Prostate gland (tissue), 2 donors: Measurements from ENCODE around the gene AGBL5. TPM values are rescaled to one million over a fixed set of nuclear protein-coding genes. Genes with fewer than 3 reads are reported as not detected.
"Not testable (repeated sequence)": the region's sequence is repeated elsewhere in the genome, so short reads cannot be mapped to it uniquely, and the experiment has no call there.

Experiments
- DNase-seq: peaks from one replicate; pipeline ENCODE4 v3.0.0-alpha.2; 2019; ENCODE audit warnings: low spot score
- H3K27ac ChIP-seq, 2 donors: fragments of 200-600 bp; sonication (generic); 2 replicates each; pipeline ENCODE4 v1.5.1; 2017 to 2019
- H3K27me3 ChIP-seq: fragments of 200-600 bp; sonication (generic); replicated peaks from 2 replicates; pipeline ENCODE4 v1.5.1; 2019; ENCODE audit not compliant: insufficient read depth
- H3K36me3 ChIP-seq, 2 donors: fragments of 200-600 bp; sonication (generic); 1 replicate in 1 of 2; 2 replicates in 1 of 2; pipeline versions ENCODE4 v1.5.1 to v1.8.1; 2017 to 2019
- H3K4me1 ChIP-seq: fragments of 200-600 bp; sonication (generic); replicated peaks from 2 replicates; pipeline ENCODE4 v1.5.1; 2019
- H3K4me3 ChIP-seq, 2 donors: fragments of 200-600 bp; sonication (generic); 2 replicates each; pipeline ENCODE4 v1.5.1; 2017 to 2019
- H3K9me3 ChIP-seq: fragments of 200-600 bp; sonication (generic); 2 replicates; pipeline ENCODE4 v1.5.1; 2017
- POLR2A ChIP-seq: fragments of 450-650 bp; IDR thresholded peaks from one replicate; pipeline ENCODE4 v1.6.1; 2016; ENCODE audit warnings: antibody characterized with exemption, mild to moderate bottlenecking
- POLR2AphosphoS5 ChIP-seq: sonication (generic); formaldehyde crosslinking; IDR thresholded peaks from one replicate; pipeline ENCODE4 v1.6.1; 2017; ENCODE audit warnings: antibody characterized with exemption
- WGBS: methylation state at CpG from one replicate; pipeline ENCODE4 v1.1.5; 2018; 5-methylcytosine and 5-hydroxymethylcytosine counted together
- intact Hi-C: fragments of 100-400 bp; cut with DNase I; formaldehyde crosslinking; loops from one replicate; pipeline ENCODE4 v1.14.2; 2022
- total RNA-seq, 2 donors: library from RNA; depleted of rRNA; stranded (reverse); fragments of >200 nt; gene quantifications; one replicate each; pipeline ENCODE4 v1.1.0, GENCODE V29; 2016
- TF ChIP-seq, protein P1 (sequence below), 4 experiments: fragments of 200-600 bp in 2 of 4; fragments of 450-650 bp in 2 of 4; sonication (generic) in 2 of 4; IDR thresholded peaks; 1 replicate in 3 of 4; 2 replicates in 1 of 4; pipeline ENCODE4 v1.5.1; 2016 to 2019; ENCODE audit warnings: antibody characterized with exemption in 4 of 4, mild to moderate bottlenecking in 2 of 4, moderate library complexity in 2 of 4

The AGBL5 gene
- total RNA-seq, 2 donors from 2014 or later: 31.9 to 87.1 TPM

- no peaks in the 10 kb centered on the region for H3K27me3 ChIP-seq
- intact Hi-C loops: no loop called here
These were observed 54.5 kb downstream of the AGBL5 start for GRCh38 chr2:27105981-27106380.

DNA sequence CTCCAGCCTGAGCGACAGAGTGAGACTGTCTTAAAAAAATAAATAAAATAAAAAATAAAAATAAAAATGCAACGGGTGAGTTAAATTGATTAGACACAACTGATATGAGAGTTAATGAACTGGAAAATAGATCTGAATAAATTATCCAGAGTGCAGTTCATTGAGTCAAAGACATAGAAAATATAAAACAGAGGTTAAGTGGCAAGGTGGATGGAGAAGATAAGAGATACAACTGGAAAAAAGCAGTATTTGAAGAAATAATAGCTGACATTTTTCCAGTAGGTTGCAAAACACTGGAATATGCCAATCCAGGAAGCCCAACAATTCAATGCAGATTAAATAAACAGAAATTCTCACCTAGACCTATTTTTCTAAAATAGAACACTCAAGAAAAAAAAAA lies 56.8 kb downstream of the AGBL5 start:
- H3K4me1 ChIP-seq: no peaks in the 10 kb centered on the region
- TF ChIP-seq POLR2AphosphoS5: no peak
- TF ChIP-seq POLR2A: no peak
- TF ChIP-seq, protein P1, sequence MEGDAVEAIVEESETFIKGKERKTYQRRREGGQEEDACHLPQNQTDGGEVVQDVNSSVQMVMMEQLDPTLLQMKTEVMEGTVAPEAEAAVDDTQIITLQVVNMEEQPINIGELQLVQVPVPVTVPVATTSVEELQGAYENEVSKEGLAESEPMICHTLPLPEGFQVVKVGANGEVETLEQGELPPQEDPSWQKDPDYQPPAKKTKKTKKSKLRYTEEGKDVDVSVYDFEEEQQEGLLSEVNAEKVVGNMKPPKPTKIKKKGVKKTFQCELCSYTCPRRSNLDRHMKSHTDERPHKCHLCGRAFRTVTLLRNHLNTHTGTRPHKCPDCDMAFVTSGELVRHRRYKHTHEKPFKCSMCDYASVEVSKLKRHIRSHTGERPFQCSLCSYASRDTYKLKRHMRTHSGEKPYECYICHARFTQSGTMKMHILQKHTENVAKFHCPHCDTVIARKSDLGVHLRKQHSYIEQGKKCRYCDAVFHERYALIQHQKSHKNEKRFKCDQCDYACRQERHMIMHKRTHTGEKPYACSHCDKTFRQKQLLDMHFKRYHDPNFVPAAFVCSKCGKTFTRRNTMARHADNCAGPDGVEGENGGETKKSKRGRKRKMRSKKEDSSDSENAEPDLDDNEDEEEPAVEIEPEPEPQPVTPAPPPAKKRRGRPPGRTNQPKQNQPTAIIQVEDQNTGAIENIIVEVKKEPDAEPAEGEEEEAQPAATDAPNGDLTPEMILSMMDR (IDR thresholded peaks at IDR 0.05): no peak
- H3K27me3 ChIP-seq: no peaks in the 10 kb centered on the region
- H3K27ac ChIP-seq: no peak overlapping the region
- WGBS: 89% methylated on average over 2 of the region's 2 CpGs
- DNase-seq: no peak
- no peak overlapping the region for H3K4me3 ChIP-seq
- no peaks in the 10 kb centered on the region for H3K9me3 ChIP-seq
- no peaks in the 10 kb centered on the region for H3K36me3 ChIP-seq
- intact Hi-C loops: no loop called here

More at GRCh38 chr2:27105981-27106380, 54.5 kb downstream of the AGBL5 start:
- Histone ChIP-seq H3K4me3 (no peak overlapping the region), H3K27ac (no peak overlapping the region), H3K36me3 (no peaks in the 10 kb centered on the region), H3K9me3 (no peaks in the 10 kb centered on the region), H3K4me1 (no peaks in the 10 kb centered on the region)
- DNase-seq: no peak
- WGBS: 65% methylated on average over 3 of the region's 3 CpGs
- TF ChIP-seq POLR2A (no peak), POLR2AphosphoS5 (no peak)
- TF ChIP-seq, protein P1 (IDR thresholded peaks at IDR 0.05): no peak

- Histone ChIP-seq H3K36me3 (no peaks in the 10 kb centered on the region), H3K4me1 (no peaks in the 10 kb centered on the region), H3K4me3 (no peak overlapping the region), H3K9me3 (no peaks in the 10 kb centered on the region), H3K27ac (no peak overlapping the region), H3K27me3 (no peaks in the 10 kb centered on the region)
- 94% methylated on average over 3 of the region's 3 CpGs for WGBS
- TF ChIP-seq POLR2A (no peak), POLR2AphosphoS5 (no peak)
- TF ChIP-seq, protein P1 (IDR thresholded peaks at IDR 0.05): no peak
- intact Hi-C loops: no loop called here
- DNase-seq: no peak
These were observed 57.6 kb downstream of the AGBL5 start for GRCh38 chr2:27109083-27109482.

GRCh38 chr2:27110603-27111352 lies 59.3 kb downstream of the AGBL5 start:
- H3K4me3 ChIP-seq: not testable (repeated sequence)

GRCh38 chr2:27111392-27112078 lies 60.1 kb downstream of the AGBL5 start:
- H3K27me3 ChIP-seq, H3K9me3 ChIP-seq, H3K4me3 ChIP-seq, intact Hi-C loops, DNase-seq, H3K27ac ChIP-seq, H3K36me3 ChIP-seq, H3K4me1 ChIP-seq: not testable (repeated sequence)
- 96% methylated on average over 44 of the region's 49 CpGs for WGBS

More at GRCh38 chr2:27110603-27111352, 59.3 kb downstream of the AGBL5 start:
- H3K27ac ChIP-seq, H3K36me3 ChIP-seq, DNase-seq, H3K4me1 ChIP-seq, intact Hi-C loops, H3K9me3 ChIP-seq, H3K27me3 ChIP-seq: not testable (repeated sequence)
- WGBS: 69% methylated on average over 24 of the region's 24 CpGs
